Mesenchymal stem cell (in vitro differentiated cells and primary cell): ENCODE results near the gene OR51E1.
A peak's percentile ranks its signal among the peaks of the same experiment; 100 is the strongest.

Source experiments
- DNase-seq: peaks from one replicate; pipeline ENCODE4 v3.0.0-alpha.2; 2013
- H2AFZ ChIP-seq: one replicate; pipeline ENCODE4 v1.6.1; 2013; ENCODE audit warnings: low read depth, mild to moderate bottlenecking, control low read depth, inconsistent platforms, low read length, moderate library complexity
- H2AK5ac ChIP-seq: 2 replicates; pipeline ENCODE4 v1.6.1; 2013; ENCODE audit warnings: low read length, moderate library complexity, mild to moderate bottlenecking, inconsistent platforms; ENCODE audit not compliant: severe bottlenecking
- H2BK120ac ChIP-seq: one replicate; pipeline ENCODE4 v1.6.1; 2013; ENCODE audit warnings: low read depth, mild to moderate bottlenecking, inconsistent platforms, low read length, moderate library complexity
- H2BK12ac ChIP-seq, 2 experiments: one replicate each; pipeline ENCODE4 v1.6.1; 2013; ENCODE audit warnings: inconsistent platforms in 2 of 2, low read length in 2 of 2, mild to moderate bottlenecking in 2 of 2, moderate library complexity in 2 of 2, control low read depth in 1 of 2
- H2BK15ac ChIP-seq: one replicate; pipeline ENCODE4 v1.6.1; 2013; ENCODE audit warnings: mild to moderate bottlenecking, low read depth, inconsistent platforms; ENCODE audit not compliant: poor library complexity, severe bottlenecking
- H2BK5ac ChIP-seq: 2 replicates; pipeline ENCODE4 v1.6.1; 2013; ENCODE audit warnings: low read depth, mild to moderate bottlenecking, low read length, control low read depth, inconsistent platforms; ENCODE audit not compliant: poor library complexity, severe bottlenecking
- H3K14ac ChIP-seq, 2 experiments: one replicate each; pipeline ENCODE4 v1.6.1; 2013; ENCODE audit warnings: inconsistent platforms in 2 of 2, low read length in 2 of 2, control low read depth in 1 of 2, mild to moderate bottlenecking in 1 of 2, moderate library complexity in 1 of 2
- H3K18ac ChIP-seq, 2 experiments: one replicate each; pipeline ENCODE4 v1.6.1; 2013; ENCODE audit warnings: inconsistent platforms in 2 of 2, low read length in 2 of 2, control low read depth in 1 of 2, low read depth in 1 of 2, mild to moderate bottlenecking in 1 of 2
- H3K23ac ChIP-seq, 2 experiments: one replicate each; pipeline ENCODE4 v1.6.1; 2013; ENCODE audit warnings: inconsistent platforms in 2 of 2, low read length in 2 of 2, mild to moderate bottlenecking in 2 of 2, moderate library complexity in 2 of 2, control low read depth in 1 of 2
- H3K27ac ChIP-seq: 2 replicates; pipeline ENCODE4 v1.5.1; 2013; ENCODE audit warnings: mild to moderate bottlenecking, moderate library complexity, low read length, control low read depth, inconsistent platforms; ENCODE audit not compliant: poor library complexity, severe bottlenecking
- H3K27me3 ChIP-seq, 2 experiments: 2 replicates each; pipeline versions ENCODE4 v1.6.1 to v1.7.0; 2013; ENCODE audit warnings: low read length in 2 of 2, mild to moderate bottlenecking in 2 of 2, moderate library complexity in 2 of 2, control low read depth in 1 of 2, inconsistent platforms in 1 of 2; ENCODE audit not compliant: control insufficient read depth in 1 of 2, insufficient read depth in 1 of 2
- H3K36me3 ChIP-seq, 2 experiments: 2 replicates each; pipeline versions ENCODE4 v1.6.1 to v1.7.0; 2013; ENCODE audit warnings: low read length in 2 of 2, control low read depth in 1 of 2, inconsistent platforms in 1 of 2, low read depth in 1 of 2, mild to moderate bottlenecking in 1 of 2; ENCODE audit not compliant: insufficient read depth in 2 of 2, control insufficient read depth in 1 of 2
- H3K4ac ChIP-seq, 2 experiments: one replicate each; pipeline ENCODE4 v1.6.1; 2013; ENCODE audit warnings: inconsistent platforms in 2 of 2, low read length in 2 of 2, mild to moderate bottlenecking in 2 of 2, moderate library complexity in 2 of 2, control low read depth in 1 of 2, low read depth in 1 of 2
- H3K4me1 ChIP-seq: 2 replicates; pipeline ENCODE4 v1.6.1; 2013; ENCODE audit warnings: low read depth, low read length, control low read depth; ENCODE audit not compliant: control insufficient read depth, insufficient read depth
- H3K4me2 ChIP-seq: 2 replicates; pipeline ENCODE4 v1.6.1; 2013; ENCODE audit warnings: low read length, mild to moderate bottlenecking, inconsistent platforms; ENCODE audit not compliant: poor library complexity, severe bottlenecking
- H3K4me3 ChIP-seq, 2 experiments: 2 replicates each; pipeline versions ENCODE4 v1.5.1 to v1.7.0; 2013; ENCODE audit warnings: low read length in 2 of 2, mild to moderate bottlenecking in 2 of 2, control low read depth in 1 of 2, low read depth in 1 of 2; ENCODE audit not compliant: insufficient read depth in 1 of 2
- H3K79me1 ChIP-seq: replicated peaks from 2 replicates; pipeline ENCODE4 v1.6.1; 2013; ENCODE audit warnings: mild to moderate bottlenecking, control low read depth, low read length, inconsistent platforms; ENCODE audit not compliant: poor library complexity, severe bottlenecking
- H3K9ac ChIP-seq: 2 replicates; pipeline ENCODE4 v1.7.0; 2013; ENCODE audit warnings: mild to moderate bottlenecking, low read length, moderate library complexity
- H3K9me3 ChIP-seq: 2 replicates; pipeline ENCODE4 v1.7.0; 2013; ENCODE audit warnings: mild to moderate bottlenecking, low read length; ENCODE audit not compliant: control insufficient read depth
- H4K8ac ChIP-seq: one replicate; pipeline ENCODE4 v1.6.1; 2013; ENCODE audit warnings: inconsistent platforms, mild to moderate bottlenecking, low read length, moderate library complexity
- H4K91ac ChIP-seq: one replicate; pipeline ENCODE4 v1.6.1; 2013; ENCODE audit warnings: mild to moderate bottlenecking, low read length, inconsistent platforms
- WGBS: methylation state at CpG from one replicate; pipeline ENCODE4 v1.1.7; 2013; ENCODE audit warnings: mixed read lengths; 5-methylcytosine and 5-hydroxymethylcytosine counted together

Gene OR51E1

GRCh38 chr11:4664786-4665185 is 21.0 kb downstream of the OR51E1 start:
- WGBS: 25% methylated on average over 1 of the region's 3 CpGs
- no peaks in the 10 kb centered on the region for H3K4me1 ChIP-seq
- no peaks in the 10 kb centered on the region for H3K79me1 ChIP-seq
- no peak overlapping the region for H2AFZ ChIP-seq
- H3K14ac ChIP-seq: no peak overlapping the region
- no peaks in the 10 kb centered on the region for H3K27me3 ChIP-seq
- H3K23ac ChIP-seq: no peak overlapping the region
- no peak overlapping the region for H2BK120ac ChIP-seq
- H3K4me2 ChIP-seq: no peak overlapping the region
- no peak overlapping the region for H3K4me3 ChIP-seq
- no peaks in the 10 kb centered on the region for H3K36me3 ChIP-seq
- no peaks in the 10 kb centered on the region for H3K9me3 ChIP-seq
- no peak overlapping the region for H4K91ac ChIP-seq
- no peak overlapping the region for H3K9ac ChIP-seq
- no peak for DNase-seq
- no peak overlapping the region for H4K8ac ChIP-seq
- H3K18ac ChIP-seq: no peak overlapping the region
- no peak overlapping the region for H3K27ac ChIP-seq
- H2BK5ac ChIP-seq: no peak overlapping the region
- H2BK15ac ChIP-seq: no peak overlapping the region
- H3K4ac ChIP-seq: no peak overlapping the region
- no peak overlapping the region for H2AK5ac ChIP-seq
- no peak overlapping the region for H2BK12ac ChIP-seq

GRCh38 chr11:4665424-4665823 is 21.6 kb downstream of the OR51E1 start:
- Histone ChIP-seq H3K79me1 (no peaks in the 10 kb centered on the region), H3K4me1 (no peaks in the 10 kb centered on the region), H3K9ac (no peak overlapping the region), H2BK12ac (no peak overlapping the region), H2BK120ac (no peak overlapping the region), H3K23ac (no peak overlapping the region), H2AFZ (no peak overlapping the region), H3K4ac (no peak overlapping the region), H4K8ac (no peak overlapping the region), H3K36me3 (no peaks in the 10 kb centered on the region), H3K4me2 (no peak overlapping the region), H3K4me3 (no peak overlapping the region), H3K14ac (no peak overlapping the region), H3K27me3 (no peaks in the 10 kb centered on the region), H2BK15ac (no peak overlapping the region), H3K9me3 (no peaks in the 10 kb centered on the region), H4K91ac (no peak overlapping the region), H2AK5ac (no peak overlapping the region), H2BK5ac (no peak overlapping the region), H3K27ac (no peak overlapping the region), H3K18ac (no peak overlapping the region)
- DNase-seq: peak; percentile 3
- 79% methylated on average over 2 of the region's 2 CpGs for WGBS

GRCh38 chr11:4671741-4672140 is 28.0 kb downstream of the OR51E1 start:
- H3K14ac ChIP-seq: no peak overlapping the region
- H4K8ac ChIP-seq: no peak overlapping the region
- H3K23ac ChIP-seq: no peak overlapping the region
- H3K4ac ChIP-seq: no peak overlapping the region
- H2BK120ac ChIP-seq: no peak overlapping the region
- H3K27ac ChIP-seq: peak overlapping the region; percentile 67
- WGBS: 73% methylated on average over 2 of the region's 2 CpGs
- H2AFZ ChIP-seq: no peak overlapping the region
- H3K9ac ChIP-seq: no peak overlapping the region
- no peak overlapping the region for H2BK12ac ChIP-seq
- H3K18ac ChIP-seq: no peak overlapping the region
- H3K4me2 ChIP-seq: no peak overlapping the region
- no peaks in the 10 kb centered on the region for H3K36me3 ChIP-seq
- H3K4me3 ChIP-seq: no peak overlapping the region
- H2BK15ac ChIP-seq: no peak overlapping the region
- H2BK5ac ChIP-seq: no peak overlapping the region
- H2AK5ac ChIP-seq: peak overlapping the region; percentile 84
- H4K91ac ChIP-seq: no peak overlapping the region
- H3K27me3 ChIP-seq: no peaks in the 10 kb centered on the region
- H3K4me1 ChIP-seq: peaks cover 7% of the 10 kb centered on the region
- no peaks in the 10 kb centered on the region for H3K79me1 ChIP-seq
- DNase-seq: no peak
- no peaks in the 10 kb centered on the region for H3K9me3 ChIP-seq

GRCh38 chr11:4672470-4672869 is 28.7 kb downstream of the OR51E1 start:
- no peak overlapping the region for H3K18ac ChIP-seq
- H2AK5ac ChIP-seq: no peak overlapping the region
- no peak overlapping the region for H3K9ac ChIP-seq
- H3K4me1 ChIP-seq: peaks cover 7% of the 10 kb centered on the region
- H2BK120ac ChIP-seq: no peak overlapping the region
- H2BK15ac ChIP-seq: no peak overlapping the region
- H3K36me3 ChIP-seq: no peaks in the 10 kb centered on the region
- no peak overlapping the region for H3K4me3 ChIP-seq
- H4K8ac ChIP-seq: no peak overlapping the region
- H2BK5ac ChIP-seq: no peak overlapping the region
- no peak overlapping the region for H3K4me2 ChIP-seq
- no peak overlapping the region for H3K14ac ChIP-seq
- WGBS: no CpG with 5 or more reads among the region's 3 CpGs
- H3K27ac ChIP-seq: peak overlapping the region; percentile 67
- H4K91ac ChIP-seq: no peak overlapping the region
- no peaks in the 10 kb centered on the region for H3K9me3 ChIP-seq
- H3K27me3 ChIP-seq: no peaks in the 10 kb centered on the region
- H3K4ac ChIP-seq: no peak overlapping the region
- no peak overlapping the region for H2BK12ac ChIP-seq
- no peaks in the 10 kb centered on the region for H3K79me1 ChIP-seq
- no peak for DNase-seq
- no peak overlapping the region for H2AFZ ChIP-seq
- H3K23ac ChIP-seq: no peak overlapping the region
